ENCODE data around the gene SLCO2A1.

Gene SLCO2A1

DNA sequence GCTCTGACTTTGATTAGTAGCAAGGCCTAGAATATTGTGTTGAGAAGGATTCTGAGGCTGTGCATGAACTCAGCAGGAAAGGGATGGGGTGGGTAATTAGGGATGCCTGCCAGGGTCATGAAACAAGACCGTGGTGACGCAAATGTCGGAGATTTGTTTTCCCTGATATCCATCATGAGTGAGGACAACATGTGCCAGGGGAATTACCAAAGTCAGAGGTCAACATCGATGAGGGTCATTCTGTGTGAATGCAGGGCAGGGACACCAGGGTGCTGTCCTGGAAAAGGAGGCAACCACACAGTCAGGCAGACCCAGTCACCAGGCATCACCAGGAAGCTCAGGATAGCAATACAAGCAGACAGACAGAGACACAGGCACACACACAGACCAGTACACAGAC lies 52.2 kb downstream of the SLCO2A1 start:
- no peak for DNase-seq

DNA sequence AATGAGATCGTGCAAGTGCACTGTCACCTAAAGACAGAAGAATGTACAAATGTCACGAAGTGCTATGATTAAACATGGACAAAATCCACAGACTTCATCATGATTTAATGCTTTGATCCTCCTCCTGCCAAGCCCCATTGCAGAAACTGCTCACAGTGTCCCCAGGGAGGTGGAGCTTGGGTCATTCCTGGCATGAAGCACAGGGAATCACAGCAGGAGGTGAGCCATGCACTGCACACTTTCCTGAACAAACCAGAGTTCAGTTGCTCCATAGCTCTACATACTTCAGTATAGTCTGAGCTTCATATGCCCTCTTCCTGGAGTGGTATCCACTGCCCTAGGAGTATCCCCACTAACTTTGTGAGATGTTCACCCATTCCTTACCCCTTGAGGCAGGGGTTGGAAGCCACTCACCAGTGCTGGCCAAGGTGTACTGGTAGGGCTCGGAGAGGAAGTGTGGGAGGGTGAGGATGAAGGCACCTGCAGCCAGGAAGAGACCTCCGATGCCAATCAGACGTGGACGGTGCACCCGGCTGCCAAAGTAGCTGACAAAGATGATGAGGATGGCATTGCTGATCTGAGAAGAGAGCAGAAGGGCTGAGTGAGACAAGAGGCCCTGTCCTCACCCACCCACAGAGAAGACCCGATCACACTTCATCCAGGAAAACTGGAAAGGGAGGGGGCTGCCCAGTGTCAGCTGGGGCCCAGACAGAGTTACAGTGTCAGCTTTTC lies 56.3 kb downstream of the SLCO2A1 start:
- DNase-seq, result no peak

DNA sequence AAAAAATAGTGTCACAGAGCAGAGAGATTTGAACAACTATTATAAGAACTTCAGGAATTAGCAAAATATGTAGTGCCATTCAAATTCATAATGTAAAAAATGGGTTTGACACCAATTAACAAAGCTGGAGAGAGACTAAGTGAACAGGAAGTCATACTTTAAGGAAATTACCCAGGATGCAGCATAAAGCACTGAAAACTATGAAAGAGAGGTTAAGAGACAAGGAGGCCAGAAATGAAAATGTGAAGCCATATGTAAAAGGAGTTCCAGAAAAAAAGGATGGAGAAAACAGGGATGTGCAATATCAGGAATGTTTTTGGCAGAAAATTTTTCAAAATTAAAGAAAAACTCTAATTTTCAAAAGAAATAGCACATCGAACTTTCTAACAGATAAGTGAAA lies 57.6 kb downstream of the SLCO2A1 start:
- no peak for DNase-seq

GRCh38 chr3:133970916-133971315 lies 58.8 kb downstream of the SLCO2A1 start:
- DNase-seq, result no peak

DNA sequence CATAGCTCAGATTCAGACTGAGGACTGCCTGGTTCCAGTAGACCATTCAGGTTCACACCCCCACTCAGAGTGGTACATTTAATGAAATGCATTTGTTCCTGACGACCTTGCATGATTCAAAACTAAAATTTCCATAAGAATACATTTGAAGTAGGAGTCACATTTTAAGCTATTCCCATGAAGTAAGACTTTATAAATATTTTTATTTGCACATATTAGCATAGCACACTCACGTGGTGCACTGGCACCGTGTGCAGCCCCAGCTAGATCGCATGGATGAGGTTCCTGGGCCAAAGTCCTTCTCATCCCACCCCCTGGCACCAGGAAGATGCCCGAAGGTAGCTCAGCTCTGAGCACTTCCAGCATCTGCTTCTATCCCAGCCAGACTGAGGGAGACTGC lies 59.4 kb downstream of the SLCO2A1 start:
- no peak for DNase-seq

GRCh38 chr3:133967992-133968892 lies 61.5 kb downstream of the SLCO2A1 start:
- DNase-seq, result no peak

DNA sequence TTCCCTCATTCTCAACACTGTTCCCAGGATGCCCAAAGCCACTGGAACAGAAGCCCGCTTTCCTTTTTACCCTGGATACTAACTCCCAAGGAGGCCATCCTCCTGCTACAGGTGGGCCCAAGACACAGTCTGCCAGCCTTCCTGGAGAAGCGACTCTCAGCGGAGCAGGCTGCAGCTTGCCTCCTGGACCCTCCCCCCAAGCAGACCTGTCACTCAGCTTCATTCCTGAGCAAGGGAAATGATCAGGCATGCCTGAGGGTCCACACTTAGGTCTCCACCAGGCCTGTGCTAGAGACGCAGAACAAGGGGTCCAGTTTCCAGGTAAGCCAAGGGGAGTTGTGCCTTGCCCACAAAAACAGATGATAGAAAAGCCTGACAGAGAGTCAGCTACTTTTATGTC lies 62.8 kb downstream of the SLCO2A1 start:
- DNase-seq, result no peak

DNA sequence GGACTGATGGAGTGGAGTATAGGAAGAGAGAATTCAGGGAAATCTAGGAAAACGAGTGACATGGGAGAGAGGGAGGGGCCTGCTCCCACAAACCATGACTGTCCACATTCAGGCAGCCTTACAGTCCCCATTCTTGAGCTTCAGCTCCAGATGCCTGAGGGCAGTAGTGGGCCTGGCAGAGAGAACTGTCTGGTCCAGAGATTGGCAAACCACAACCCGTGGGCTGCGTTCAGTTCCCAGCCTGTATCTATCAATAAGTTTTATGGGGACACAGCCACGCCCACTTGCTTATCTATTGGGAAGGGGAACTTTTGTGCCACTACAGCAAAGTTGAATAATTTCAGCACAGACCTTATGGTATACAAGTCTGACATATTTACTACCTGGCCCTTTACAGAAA lies 63.8 kb downstream of the SLCO2A1 start:
- DNase-seq, result no peak

GRCh38 chr3:133965013-133965570 lies 64.6 kb downstream of the SLCO2A1 start:
- DNase-seq, result no peak

DNA sequence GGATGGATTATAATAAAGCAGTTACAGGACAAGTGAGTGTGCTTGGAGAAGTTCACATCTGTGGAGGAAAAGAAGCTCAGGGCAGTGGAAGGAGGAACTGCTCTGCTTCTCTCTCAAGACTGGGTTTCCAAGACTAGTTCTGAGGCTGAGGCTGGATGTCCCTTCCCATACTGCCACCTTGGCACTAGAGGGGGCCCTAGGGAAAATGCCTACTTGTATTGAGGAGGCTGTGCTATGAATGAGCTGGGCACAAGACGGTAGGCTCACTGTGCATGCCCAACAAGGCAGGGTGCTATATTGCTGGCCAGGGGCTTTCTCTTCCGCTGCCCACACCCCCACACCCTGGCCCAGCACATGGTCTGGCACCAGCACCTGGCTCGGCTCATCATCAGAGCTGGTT lies 65.2 kb downstream of the SLCO2A1 start:
- DNase-seq, result no peak

DNA sequence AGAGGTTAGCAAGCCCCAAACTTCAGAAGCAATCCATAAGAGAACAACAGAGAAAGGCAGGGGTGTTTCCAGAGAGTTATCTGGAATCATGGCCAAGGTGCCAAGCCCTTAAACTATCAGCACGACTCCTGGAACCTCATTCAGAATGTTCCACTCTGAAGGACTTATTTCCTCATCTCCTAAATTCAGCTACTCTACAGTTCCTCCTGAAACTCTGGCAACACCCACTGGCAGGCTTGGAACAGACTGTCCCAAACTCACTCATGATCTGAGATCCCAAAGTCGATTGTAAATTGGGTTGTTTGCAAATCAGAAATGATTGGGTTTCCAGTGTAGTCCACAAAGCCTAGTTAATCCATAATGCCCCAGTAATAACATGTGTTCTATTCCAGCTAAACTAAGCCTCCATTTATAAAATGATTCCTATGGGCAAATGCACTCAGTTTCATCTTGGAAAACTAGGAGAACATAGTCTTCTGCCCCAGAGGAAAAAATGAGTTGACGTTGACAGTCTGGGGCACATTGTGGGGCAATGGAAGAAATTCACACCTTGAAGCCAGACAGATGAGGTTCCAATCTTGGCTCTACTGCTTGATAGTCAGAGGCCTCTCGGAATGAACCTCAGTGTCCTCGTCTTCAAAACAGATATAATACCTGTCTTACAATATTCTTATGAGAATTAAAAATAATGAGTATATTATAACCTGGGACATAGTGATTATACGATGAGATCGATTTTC lies 65.9 kb downstream of the SLCO2A1 start:
- no peak for DNase-seq

- no peak for DNase-seq
These were observed 66.9 kb downstream of the SLCO2A1 start for GRCh38 chr3:133962849-133963248.

- no peak for DNase-seq
These were observed 71.5 kb downstream of the SLCO2A1 start for GRCh38 chr3:133958071-133958805.

DNA sequence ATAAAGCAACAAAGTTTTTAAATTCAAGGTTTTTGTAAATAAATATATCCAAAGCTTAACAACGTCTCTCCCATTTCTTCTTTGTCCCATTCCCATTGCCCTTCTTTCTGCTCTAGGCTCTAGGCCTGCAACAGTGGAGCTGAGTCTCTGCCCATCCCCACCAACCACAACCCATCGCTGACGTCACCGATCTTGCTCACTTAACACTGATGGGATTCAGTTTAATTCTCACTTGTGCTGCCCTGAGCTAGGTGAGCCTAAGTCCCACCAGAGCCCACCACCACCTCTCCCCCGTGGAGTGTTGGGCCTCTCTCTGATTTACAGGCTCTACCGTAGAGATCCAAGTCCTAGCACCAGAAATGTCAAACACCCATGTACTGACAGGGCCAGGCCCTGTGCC lies 72.7 kb downstream of the SLCO2A1 start:
- DNase-seq, result no peak

- no peak for DNase-seq
These were observed 73.4 kb downstream of the SLCO2A1 start for GRCh38 chr3:133956353-133956752.

- no peak for DNase-seq
These were observed 73.8 kb downstream of the SLCO2A1 start for GRCh38 chr3:133955892-133956291.

DNA sequence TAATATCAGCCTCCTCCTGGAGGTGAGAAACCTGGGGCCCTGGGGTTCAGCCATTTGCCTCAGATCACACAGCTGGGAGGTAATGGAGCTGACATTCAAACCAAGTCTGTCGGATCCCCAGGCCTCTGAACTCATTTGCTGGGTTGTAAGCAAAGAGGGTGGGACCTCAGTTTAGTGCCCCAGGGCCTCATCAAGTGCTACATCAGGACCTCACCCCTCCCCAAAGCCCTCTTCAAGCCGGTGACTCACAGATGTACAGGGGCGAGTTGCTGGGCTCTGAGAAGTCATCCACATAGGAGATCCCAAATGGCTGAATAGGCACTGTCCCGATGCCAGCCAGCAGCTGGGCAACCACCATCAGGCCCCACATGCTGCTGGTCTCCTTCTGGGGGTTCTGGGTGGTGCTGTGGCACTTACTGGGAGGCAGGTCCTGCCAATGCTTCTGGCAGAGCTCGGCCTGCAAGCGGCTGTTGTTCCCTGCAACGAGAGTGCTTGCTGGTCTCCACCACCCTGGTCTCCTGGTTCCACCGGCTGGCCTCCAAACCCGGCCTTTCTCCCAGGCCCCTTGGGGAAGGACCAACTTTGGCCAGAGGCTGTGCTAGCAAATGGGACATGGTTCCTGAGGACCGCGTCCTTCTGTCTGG lies 74.9 kb downstream of the SLCO2A1 start:
- no peak for DNase-seq

DNA sequence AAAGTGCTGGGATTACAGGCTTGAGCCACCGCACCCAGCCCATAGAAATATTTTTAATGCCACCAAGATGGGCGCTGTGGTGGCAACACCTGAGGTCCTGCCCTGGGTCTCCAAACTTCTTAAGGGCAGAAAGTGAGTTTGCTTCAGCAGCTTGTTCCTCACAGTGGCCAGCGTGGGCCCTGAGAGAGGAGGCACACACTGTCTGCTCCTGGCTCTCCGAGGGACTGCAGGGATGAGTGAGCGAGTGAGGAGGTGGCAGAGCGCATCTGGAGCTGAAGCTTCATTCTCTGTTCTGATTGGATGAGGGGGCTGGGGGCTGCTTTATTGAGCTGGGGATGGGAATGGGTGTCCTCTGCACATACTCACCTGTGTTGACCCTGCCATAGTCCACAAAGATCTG lies 76.4 kb downstream of the SLCO2A1 start:
- DNase-seq, result no peak

- DNase-seq, result no peak
These were observed 80.3 kb downstream of the SLCO2A1 start for GRCh38 chr3:133949438-133949837.

DNA sequence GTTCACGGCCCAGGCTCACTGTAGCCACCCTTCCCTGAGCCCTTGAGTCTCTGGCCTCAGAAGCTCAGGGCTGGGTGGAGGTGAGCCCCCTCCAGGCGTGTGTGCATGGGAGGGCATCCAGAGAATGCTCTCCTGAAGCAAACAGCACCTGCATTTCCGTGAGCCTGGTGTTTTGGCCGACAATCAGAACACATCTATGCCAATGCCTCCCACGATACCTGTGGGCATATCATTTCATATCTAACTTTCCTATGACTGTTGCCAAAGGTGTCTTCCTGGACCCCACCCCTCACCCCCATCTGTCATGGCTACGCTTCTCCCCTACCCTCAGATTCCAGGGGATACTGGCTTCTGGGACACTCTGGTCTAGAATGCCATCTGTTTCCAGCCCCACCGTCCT lies 80.7 kb downstream of the SLCO2A1 start:
- DNase-seq, result no peak

- DNase-seq, result no peak
These were observed 81.5 kb downstream of the SLCO2A1 start for GRCh38 chr3:133948131-133948810.

All from stimulated activated naive CD4-positive, alpha-beta T cell (primary cell).